GM19043 (cell line): ENCODE data around the gene TPM3.
"Not testable (repeated sequence)": the region's sequence is repeated elsewhere in the genome, so short reads cannot be mapped to it uniquely, and the experiment has no call there.

Source experiments
- ATAC-seq: cut with Tn5 transposase; IDR thresholded peaks from one replicate; pipeline ENCODE4 v1.9.1; 2021; ENCODE audit warnings: low read depth; ENCODE audit not compliant: unreplicated experiment

The TPM3 gene

DNA sequence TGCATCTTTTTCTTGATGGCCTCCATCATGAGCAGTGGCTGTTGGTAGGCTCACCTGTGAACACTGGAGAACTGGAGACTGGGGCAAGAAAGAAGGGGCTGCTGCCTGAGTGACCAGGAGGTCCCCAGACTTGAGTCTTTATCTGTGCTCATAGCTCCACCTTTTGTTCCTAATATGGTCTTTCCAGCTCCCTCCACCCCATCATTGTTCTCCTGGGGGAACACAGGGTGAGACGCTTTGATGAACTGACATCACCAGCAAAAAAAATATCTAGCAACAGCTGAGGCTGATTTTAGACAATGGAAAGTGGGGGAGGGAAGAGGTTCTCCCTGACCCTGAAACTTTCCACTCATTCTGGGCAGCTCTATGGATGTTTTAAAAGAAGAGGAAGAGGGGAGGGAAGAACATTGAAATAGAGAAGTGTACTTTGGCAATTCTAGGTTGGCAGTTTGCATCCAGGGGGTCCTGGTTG, at the start of gene TPM3:
TSS of gene TPM3 (minus strand) at position 111 of the 472 bp plus-strand sequence. CDS start at position 29, 82 bp downstream.
- no peak for ATAC-seq

DNA sequence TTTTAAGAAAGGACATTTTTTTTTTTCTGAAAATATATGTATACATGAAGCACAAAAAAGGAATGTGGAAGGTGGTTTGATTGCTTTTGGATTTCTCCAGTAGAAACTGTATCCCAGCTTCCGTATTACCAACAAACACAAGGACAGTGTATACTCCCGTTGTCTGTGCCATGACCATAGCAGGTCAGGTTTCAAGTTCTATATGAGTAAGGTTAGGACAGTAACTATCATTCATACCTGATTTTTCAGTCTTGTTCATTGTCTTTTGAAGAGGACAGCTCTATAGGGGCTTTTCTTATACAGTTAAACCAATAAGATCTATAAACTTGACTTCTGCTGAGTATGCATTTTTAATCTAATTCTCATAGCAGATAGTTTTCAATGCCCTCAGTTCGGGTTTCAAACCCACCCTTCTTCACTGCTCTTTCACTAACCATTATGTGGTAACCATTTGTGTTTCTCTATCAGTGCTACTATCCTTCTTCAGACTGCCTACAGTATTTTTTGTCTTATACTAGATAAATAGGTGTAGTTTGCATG, 48.5 kb upstream of the TPM3 start:
- ATAC-seq: no peak

DNA sequence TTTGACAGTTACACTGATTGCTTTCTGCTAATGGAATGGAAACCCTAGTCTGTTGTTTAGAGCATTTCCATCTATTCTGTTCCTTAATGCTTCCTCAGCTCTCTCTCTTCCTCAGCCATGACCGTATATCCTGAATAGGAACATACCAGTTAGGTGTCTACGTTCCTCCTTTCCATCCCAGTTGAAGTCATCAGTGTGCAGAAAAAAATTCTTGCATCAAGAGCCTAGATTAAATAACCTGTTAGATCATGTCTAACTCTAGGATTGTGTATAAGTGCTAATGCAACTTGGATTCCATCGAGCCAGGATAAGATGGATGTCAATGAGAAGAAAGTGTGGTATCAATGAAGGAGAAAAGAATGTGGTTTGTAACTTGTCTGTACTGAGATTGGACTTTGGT, 47.6 kb upstream of the TPM3 start:
- ATAC-seq: no peak

DNA sequence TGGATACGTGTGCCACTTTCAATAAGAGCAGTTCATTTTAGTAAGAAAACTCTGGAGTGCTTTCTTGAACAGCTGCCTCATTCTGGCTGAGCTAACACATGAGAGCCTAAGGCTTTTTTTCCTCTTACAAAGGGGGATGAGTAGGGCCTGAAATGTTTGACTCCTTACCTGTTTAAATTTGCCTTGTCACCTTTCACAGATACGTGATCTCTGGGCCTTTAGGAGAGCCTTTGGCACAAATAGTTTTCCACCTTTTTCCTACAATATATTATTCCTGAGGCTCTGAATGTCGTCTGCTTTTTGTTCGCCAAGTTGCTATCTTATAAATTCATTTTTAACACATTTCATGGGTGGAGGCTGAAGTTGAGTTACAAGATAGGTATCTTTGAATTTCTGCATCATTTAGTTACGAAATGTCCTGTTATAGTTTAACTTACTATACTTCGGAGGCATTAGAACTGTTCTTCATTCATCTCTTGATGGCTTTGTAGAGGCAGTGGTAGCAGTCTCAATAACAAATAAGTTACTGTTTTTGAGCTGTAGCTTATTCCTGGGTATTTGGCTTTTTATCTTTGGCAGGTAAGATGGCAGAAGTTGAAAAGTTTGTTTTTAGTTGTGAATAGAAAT, 46.1 kb upstream of the TPM3 start:
- ATAC-seq: no peak

DNA sequence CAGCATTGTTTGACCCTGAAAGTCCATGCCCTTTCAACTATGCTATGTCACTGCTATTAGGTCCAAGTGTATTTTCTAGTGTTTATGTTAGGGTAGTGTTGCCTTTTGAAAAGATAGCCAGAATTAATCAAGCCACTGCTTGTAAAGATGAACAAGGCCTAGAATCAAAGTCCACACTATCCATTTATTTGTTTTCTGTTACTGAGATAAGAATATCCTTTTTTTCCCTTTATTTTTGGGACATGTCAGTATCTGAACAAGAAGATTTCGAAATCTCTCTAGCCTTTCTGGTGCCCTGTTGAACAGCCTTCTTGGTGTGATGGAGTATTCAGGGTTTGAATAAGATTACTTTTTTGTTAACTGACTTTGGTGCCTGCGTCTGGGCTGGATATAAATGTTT, 45.5 kb upstream of the TPM3 start:
- ATAC-seq: no peak

DNA sequence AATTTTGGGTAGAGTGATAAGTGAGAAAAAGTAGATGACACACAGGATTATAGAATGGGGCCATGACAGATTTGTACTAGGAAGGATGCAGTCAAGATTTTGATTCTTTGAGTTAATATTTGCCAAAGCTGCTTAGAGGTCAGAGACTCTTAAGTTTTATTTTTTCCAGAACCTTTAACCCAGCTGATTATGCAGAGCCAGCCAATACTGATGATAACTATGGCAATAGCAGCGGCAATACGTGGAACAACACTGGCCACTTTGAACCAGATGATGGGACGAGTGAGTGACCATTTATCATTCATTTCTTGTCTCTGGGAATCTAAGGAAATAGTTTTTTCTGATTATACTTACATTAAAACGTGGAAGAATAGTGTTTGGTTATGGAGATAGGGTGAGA, 45.0 kb upstream of the TPM3 start:
- ATAC-seq: no peak

DNA sequence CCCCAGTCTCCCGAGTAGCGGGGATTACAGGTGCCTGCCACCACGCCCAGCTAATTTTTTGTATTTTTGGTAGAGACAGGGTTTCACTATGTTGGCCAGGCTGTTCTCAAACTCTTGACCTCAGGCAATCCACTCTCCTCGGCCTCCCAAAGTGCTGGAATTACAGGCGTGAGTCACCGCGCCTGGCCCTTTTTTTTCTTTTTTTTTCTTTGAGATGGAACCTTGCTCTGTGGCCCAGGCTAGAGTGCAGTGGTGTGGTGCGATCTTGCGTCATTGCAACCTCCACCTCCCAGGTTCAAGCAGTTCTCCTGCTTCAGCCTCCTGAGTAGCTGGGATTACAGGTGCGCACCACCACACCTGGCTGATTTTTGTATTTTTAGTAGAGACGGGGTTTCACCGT, 41.2 kb upstream of the TPM3 start:
- not testable (repeated sequence) for ATAC-seq

DNA sequence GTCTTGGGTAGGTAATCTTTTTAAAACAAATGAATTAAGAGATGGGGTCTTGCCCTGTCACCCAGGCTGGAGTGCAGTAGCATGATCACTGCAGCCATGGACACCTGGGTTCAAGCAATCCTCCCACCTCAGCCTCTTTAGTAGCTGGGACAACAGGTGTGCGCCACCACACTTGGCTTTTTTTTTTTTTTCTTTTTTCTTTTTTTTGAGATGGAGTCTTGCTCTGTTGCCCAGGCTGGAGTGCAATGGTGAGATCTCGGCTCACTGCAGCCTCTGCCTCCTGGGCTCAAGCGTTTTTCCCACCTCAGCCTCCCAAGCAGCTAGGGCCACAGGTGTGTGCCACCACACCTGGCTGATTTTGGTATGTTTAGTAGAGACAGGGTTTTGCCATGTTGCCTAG, 39.2 kb upstream of the TPM3 start:
- ATAC-seq: not testable (repeated sequence)

DNA sequence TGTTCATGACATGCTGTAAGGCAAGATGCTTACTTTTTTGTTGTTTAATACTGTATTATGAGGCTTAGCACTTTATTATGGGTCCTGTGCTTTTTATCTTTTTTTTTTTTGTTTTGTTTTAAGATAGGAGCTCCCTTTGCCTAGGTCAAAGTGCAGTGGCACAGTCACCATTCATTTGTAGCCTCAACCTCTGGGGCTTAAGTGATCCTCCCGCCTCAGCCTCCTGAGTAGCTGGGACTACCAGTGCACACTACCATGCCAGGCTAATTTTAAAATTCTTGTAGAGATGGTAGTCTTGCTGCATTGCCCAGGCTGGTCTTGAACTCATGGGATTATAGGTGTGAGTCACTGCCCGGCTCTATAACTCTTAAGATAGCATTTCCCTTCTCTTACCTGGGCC, 33.5 kb upstream of the TPM3 start:
- ATAC-seq: no peak

DNA sequence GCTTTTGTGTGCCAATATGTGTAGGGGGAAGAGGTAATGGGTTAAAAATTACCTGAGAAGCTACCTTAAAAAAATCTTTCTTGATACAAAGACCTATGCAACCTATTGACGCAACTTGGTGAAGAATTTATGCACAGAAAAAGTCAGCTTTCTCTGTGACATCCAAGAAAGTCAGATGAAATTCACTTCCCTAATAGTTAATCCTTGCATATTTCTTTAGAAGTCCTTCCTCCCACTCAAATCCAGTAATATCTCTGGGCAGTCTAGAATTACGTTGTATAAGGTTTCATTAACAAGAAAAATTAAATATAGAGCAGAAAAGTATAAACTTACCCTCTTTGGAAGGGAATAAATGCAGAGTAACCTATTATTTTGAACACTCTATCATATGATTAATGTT, 31.7 kb upstream of the TPM3 start:
- ATAC-seq: no peak

DNA sequence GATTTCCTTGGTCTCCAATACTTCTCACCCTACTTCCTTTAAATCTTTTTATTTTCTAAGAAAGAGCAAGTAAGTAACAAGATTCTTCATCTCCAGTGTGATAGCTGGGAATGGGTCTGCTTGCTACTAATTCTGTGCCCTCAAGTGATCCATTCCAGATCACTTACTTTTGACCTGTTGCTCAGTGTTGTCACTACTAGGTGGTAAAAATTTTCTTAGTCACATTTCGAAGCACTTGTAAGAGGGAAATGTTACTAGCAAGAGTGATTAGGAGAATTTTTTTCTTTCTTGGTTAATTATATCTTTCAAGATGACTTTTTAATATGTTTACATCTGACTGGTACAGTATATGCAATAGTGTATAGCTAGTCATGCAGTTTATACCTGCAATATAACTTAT, 31.0 kb upstream of the TPM3 start:
- no peak for ATAC-seq

DNA sequence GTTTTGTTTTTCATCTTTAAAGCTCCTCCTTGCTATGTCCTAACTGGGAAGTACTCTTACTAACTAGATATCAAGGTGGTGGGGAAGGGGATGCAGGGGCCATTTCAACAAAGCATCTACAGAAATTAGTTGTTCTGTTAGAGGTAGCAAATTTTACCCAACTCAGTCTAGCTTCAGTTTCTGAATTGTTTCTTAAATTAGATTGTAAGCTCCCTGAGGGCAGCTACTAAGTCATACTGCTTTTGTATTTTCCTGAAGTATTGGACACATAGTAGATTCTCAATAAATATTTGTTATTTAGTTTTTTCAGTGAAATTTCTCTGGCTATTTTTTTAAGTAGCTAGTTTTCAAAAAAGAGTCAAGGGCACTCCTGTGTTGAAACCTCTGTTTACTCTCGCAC, 30.6 kb upstream of the TPM3 start:
- ATAC-seq: no peak

DNA sequence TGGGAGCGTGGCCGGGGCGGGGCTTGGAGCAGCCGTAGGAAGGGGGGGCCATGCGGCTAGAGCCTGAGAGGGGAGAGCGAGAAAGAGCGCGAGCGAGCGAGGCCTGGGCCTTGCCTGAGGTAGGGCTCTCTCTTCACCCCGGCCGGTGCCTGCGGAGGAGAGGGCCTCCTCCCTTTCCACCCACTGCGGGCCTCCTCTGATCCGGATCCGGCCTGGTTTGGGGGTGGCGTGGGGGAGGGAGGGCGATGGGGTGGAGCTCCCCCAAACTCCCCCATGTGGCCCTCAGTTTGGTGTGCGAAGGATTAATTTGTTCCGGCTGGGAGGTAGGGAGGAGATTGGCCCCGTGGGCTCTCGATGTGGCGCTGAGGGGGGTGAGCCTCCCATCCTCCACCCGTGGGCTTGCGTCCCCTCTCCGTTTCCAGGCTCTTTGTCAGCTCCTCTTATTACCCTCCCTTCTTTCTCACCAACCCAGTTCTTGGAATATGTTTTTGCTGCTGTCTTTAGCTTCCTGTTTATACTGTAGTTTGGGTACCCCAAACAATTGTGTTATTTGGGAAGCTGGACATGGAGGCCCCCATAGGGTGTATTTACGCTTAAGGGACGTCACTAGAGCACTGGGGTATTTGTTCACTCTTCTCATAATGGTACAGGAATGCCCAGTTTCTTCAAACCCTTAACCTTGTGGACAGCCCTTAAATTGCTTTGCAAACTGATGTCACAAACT, 29.5 kb upstream of the TPM3 start:
- ATAC-seq: no peak

DNA sequence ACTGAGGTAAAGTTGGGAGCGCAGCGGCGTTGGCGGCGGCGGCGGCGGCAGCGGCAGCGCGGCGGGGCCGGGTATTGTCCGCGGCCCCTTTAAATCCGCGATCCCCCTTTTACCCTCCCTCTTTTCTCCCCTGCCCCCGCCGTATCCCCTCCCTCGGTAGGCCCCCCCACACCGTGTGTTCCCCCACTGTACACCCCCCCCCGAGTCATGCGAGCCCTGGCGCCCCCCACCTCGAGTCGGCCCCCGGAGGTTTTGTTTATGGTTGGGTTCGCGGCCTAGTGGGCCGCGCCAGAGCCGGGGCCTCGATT, 29.0 kb upstream of the TPM3 start:
- ATAC-seq: no peak

DNA sequence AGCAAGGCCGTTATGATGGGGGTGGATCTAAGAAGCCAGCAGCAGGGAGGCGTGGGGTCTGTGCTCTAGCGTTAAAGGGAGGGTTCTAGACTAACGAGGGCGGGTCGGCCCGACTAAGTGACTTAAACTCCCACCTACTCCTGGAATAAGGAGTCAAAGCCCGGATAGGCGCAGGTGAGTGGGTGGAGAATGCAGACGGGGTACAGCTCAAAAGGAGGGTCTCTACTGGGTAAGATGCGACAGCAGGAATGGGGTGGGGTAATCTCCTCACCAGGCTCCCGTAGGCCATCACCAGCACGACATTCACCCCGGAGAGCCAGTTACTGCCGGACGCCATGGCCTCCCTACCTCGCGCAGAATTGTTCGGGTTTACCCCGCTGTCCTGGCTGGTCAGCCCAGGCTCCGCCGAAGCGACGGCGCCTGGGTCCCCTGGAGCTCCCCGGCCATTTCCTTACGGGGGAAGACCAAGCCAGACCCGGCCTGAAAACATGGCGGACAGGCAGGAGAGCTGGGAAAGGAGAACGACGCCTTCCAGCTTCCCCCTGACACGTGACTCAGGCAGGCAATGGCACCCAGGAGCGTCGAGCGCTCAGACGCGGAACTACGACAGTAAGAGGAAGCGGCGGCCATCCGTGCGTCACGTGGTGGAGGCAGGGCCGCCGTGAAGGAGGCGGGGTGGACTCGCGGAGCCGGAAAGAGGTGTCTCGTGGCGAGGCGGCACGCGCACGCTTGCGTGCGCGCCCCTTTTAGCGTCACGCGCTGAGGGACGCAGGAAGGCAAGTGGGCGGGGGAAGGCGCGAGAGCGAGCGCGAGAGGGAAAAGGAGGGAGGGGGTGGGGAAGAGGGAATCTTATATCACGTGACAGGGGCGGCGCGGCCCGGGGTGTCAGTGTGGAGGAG, 28.4 kb upstream of the TPM3 start, which contains the start of gene UBAP2L:
TSS of gene UBAP2L (plus strand) at position 885 of the 899 bp plus-strand sequence. CDS start 4,169 bp downstream, outside the sequence.
- ATAC-seq: peak; percentile 93

DNA sequence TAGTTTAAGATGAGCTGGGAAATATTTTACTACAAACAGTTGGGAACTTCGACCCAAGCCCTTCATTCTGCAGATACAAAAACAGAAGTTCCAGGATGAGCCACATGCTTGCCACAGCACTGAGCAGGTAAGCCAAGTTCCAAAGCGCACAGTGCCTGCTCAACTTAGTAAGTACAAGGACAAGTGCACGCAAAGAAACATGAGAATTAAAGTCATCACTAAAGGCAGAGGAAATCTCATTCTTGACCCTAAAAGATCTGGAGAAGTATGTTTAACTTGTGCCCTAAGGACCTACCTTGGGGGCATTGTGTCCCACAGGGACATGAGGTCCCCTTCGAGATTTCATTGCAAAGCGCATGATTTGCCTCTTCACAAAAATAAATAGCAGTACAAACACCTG, 27.6 kb upstream of the TPM3 start:
- ATAC-seq: no peak

DNA sequence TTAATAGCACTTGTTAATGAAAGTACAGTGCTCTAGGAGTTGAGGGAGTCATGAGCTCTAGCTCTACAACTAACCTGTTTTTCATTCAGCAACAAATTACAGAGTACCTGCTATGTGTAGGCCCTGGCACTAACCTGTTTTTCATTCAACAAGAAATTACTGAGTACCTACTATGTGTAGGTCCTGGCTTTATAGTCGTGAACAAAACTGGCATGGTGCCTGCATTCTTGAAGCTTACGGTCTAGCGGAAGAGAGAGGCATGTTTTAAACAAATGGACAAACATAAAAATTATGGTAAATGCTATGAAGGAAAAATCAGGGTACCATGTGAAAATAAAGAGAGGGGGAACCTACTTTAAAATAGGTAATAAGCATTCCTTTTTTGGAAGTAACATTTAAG, 26.6 kb upstream of the TPM3 start:
- ATAC-seq: no peak

DNA sequence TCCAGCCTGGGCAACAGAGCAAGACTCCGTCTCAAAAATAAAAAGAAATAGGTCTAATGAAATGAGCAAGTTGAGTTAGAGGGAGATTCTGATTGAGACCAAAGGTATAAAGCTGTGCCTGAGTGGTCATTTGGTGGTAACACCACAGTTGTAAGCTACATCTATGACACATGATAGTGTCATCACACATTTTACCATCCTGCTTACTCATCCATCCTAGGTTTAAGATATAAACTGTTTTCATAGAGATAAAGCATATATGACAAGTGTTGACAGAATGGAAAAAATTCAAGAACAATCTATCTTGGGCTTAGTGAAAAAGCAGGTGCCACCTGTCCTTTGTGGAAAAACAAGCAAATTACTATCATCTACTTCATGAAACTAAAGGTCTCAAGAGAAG, 21.4 kb upstream of the TPM3 start:
- no peak for ATAC-seq

DNA sequence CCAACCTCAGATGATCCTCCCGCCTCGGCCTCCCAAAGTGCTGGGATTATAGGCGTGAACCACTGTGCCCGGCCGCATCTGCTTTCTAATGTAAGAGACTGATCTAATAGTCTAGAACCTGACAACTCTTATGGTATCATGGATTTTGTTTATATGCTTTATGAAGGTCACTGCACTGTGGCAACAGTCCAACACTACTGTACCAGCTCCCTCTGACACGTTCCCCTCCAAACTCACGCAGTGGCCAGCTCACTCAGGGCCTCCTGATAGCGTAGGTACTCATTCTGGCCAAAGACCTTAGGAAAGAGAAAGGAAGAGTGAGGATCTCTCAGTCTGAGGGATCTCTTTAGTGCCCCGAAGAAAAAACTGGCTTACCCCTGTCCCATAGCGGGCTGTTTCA, 20.2 kb upstream of the TPM3 start:
- ATAC-seq: no peak

DNA sequence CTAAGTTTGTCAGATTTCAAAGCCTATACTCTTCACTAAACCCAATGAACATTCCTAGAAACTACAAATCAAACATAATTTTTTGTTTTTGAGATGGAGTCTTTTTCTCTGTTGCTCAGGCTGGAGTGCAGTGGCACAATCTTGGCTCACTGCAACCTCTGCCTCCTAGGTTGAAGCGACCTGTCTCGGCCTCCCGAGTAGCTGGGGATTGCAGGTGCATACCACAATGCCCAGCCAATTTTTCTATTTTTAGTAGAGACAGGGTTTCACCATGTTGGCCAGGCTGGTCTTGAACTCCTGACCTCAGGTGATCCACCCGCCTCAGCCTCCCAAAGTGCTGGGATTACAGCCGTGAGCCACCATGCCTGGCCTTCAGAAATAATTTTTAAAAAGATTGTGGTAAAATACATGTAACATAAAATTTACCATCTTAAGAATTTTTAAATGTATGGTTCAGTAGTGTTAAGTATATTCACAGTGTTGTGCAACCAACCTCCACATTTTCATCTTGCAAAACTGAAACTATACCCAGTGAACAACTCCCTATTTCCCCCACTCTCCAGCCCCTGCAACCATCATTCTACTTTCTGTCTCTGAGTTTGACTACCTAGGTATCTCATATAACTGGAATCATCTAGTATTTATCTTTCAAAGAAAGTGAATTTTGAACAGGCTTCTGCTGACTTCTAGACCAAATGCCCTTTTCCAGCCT, 16.9 kb upstream of the TPM3 start:
- no peak for ATAC-seq

DNA sequence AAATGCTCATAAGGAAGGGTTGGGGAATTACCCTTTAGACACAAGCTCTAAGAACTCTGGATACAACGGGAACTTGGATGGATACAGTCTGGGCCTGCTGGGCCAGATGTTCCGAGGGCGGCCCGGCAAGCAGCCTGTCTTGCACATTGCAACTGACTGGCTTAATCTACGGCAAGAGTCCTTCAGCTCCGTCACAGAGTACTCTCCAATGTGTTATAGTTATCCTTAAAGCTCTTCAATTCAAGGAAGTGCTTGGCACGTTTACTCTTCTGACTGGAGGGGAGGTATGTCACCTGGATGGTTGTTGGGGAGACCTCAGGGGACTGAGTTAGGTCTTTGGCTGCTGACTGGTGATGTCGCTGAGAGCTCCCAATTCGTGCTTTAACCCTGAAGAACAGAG, 15.4 kb upstream of the TPM3 start:
- ATAC-seq: no peak
